RPMI7951 (cell line): ENCODE measurements around the gene METTL16. TPM values are rescaled to one million over a fixed set of nuclear protein-coding genes. Genes with fewer than 3 reads are reported as not detected.

Experiments
- DNase-seq: peaks from one replicate; pipeline ENCODE4 v3.0.0-alpha.2; 2012; ENCODE audit warnings: low read depth
- total RNA-seq: library from RNA; depleted of rRNA; stranded (reverse); fragments of >200 nt; shearing (Covaris generic); gene quantifications from 2 replicates; pipeline ENCODE4 v1.2.3, GENCODE V29; 2014

METTL16 gene
- total RNA-seq, 1 experiment from 2014 or later = 19.1 TPM

- DNase-seq = no peak
These were observed 115.5 kb downstream of the METTL16 start for GRCh38 chr17:2396192-2396567.

DNA sequence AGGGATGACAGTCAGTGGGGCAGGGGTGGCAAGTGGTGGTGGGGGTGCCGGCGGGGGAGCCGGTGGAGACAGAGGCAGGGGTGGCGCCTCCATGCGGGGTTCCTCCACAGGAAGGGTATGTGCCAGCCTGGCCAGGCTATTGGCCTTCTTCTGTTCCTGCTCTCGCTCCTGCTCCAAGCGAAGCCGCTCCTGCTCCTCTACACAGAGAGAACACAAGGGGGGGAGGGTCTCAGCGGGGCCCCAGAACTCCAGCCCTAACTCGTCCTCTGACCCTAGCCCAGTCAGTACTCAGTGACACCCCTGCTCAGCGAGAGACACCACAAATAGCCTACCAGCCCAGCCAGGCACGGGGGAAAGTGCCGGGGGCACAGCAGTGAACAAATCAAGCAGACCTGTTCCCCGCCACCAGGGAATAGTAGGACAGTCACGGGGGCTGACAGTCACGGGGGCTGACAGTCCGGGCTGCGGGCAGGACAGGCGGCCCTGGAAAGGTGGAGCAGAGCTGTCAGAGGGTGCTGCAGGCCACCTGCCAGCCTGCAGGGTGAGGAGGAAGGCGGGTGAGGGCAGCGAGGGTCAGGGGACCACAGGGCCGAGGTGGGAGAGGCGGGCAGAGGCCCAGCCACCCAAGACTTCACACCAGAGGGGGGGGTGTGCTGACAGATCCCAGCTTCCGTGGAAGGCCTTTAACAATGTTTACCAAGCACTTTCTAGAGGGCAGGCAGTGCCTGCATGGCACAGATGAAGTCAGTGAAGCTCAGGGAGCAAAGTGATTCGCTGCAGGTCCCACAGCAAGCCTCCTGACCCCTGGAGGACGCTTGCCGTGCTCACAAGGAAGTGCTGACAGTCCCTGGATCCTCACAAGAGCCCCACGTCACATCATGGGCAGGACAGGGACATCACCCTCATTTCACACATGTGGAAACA is 116.2 kb downstream of the METTL16 start:
- DNase-seq = no peak

GRCh38 chr17:2394775-2395201 is 116.9 kb downstream of the METTL16 start:
- DNase-seq = no peak

GRCh38 chr17:2393954-2394749 is 117.5 kb downstream of the METTL16 start:
- no peak for DNase-seq

DNA sequence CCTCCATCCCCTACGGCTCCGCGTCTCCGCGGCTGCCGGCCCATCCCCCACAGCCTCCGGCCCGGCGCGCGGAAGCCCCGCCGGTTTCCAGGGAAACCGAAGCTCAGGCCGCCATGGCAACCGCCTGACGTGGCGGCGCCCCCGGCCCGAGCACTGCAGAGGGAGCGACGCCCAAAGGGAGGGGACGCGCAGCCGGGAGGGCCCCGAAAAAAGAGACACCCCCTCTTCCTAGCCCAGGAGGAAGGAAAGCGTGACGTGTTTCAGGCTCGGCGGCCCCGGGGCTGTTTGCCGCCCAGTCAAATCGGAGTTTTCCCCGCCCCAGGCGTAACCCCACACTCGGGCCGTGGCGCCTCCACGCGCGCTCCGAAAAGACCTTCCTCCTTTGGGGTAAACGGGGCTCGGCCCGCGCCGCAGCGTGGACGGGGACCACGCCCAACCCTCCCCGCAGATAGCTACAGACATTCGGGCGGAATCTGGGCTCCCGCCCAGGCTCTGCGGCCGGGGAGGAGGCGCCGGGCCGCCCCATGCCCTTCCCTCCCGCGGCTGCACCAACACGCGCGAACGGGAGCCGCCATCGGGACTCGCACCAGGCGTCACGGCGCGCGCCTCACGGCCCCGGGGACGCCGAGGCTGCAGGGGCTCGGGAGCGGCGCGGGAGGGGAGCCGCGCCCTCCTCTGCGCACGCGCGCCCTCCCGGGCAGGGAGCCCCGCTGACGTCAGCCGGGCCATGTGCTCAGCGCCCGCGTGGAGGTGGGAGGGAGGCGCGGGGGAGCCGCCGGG is 118.3 kb downstream of the METTL16 start:
- DNase-seq = peak; percentile 82

DNA sequence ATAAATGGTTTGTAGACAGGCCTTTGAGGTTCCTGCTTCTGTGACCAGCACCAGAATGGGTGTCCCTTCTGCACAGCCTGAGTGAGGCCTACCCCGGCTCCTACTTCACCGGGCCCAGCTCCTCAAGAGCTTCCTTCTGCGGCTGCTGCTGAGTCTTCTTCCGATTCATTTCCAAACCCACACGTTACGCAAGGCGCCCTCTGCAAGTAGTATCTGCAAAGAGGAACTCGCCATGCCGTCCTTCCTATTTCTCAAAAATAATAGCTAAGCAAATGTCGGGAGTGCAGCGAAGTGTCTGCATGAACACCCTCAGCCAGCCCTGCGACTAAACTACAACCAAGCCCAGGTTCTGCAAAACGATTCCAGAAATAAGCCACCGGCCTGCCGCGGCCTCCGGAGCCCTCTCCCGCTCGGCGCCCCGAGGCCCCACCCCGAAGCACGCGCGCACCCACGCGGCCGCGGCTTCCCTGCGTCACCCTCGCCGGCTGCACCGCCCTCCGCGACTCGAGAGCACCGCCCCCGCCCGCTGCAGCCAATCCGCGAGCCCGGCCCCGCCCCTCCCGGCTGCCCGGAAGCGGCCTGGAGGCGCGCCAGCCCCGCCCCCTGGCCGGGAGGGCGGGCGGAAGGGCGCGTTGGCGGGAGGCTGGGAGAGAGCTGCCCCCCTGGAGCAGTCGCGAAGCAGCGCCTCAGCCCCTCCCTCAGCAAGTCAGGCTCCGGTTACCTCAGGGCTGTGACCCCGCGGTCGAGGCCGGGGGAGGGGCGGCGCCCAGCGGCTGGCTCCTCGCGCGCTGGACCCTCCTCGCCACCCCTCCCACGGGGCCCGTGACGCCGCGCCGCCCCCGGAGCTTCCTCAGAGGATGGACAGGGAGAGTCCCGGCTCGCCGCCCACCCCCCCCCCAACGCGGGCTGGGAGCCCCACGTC is 119.2 kb downstream of the METTL16 start:
- peak; percentile 91 for DNase-seq

DNA sequence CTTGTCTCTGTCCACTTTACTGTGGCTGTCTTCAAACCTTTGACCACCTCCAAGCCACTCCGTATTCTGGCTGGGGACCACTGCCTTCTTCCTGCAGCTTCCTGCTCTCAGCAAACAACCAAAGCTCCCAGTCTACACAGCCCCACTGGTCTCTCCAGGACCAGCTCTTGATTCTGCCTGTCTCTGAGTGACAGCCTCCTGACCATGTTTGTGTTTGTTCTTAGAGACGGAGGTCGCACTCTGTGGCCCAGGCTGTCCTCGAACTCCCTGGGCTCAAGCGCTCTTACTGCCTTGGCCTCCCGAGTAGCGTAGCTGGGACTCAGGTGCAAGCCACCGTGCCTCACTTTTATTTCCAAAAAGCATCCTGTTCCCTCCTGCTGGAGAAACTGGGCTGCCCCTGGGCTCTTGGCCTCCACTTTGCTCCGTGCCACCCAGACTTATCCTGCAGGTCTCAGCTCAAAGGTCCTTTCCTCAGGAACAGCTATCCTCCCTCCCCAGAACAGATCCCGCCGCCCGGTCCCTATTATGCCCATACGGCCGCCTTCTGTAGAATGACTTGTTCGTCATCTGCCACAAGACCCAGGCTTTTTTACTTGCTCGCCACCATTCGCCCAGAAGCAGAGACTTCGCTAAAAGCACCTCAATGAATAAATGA is 120.0 kb downstream of the METTL16 start:
- DNase-seq = no peak

- no peak for DNase-seq
These were observed 121.4 kb downstream of the METTL16 start for GRCh38 chr17:2390199-2390836.

- DNase-seq = no peak
These were observed 123.0 kb downstream of the METTL16 start for GRCh38 chr17:2388683-2389055.

GRCh38 chr17:2388020-2388682 is 123.5 kb downstream of the METTL16 start:
- no peak for DNase-seq

- no peak for DNase-seq
These were observed 124.3 kb downstream of the METTL16 start for GRCh38 chr17:2387086-2388019.

DNA sequence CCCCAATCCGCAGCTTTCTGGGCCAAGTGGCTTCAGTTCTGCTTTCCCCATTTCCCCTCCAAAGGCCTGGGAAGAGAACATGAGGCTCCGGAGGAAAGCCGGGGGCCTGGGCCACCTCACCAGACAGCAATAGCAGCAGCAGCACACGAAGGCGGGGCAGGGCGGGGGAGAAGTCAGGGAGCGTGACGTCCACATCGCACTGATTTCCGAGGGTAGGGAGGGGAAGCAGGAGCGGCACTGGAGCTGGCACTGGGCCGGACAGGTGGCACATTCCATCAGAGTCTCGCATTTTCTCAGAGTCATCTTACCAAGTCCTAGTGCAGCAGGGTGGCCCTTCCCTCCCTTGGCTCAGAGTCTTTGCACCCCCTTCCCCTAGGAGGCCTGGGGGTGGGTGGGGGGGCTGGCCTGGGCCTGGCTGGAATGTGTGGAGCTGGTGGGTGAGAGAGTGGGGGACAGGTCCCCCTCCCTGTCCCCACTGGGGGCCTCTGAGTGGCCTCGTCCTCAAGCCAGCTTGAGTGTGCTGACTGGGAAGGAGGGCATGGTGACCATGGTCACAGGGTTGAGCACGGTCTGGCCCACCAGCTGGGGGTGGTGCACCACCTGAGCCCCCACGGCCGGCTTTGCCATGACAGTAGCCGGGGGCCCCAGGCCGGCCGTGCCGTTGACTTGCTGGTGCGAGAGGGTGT is 125.1 kb downstream of the METTL16 start:
- DNase-seq = no peak

GRCh38 chr17:2385240-2386210 is 126.2 kb downstream of the METTL16 start:
- DNase-seq = no peak

GRCh38 chr17:2384439-2385127 is 127.1 kb downstream of the METTL16 start:
- no peak for DNase-seq

DNA sequence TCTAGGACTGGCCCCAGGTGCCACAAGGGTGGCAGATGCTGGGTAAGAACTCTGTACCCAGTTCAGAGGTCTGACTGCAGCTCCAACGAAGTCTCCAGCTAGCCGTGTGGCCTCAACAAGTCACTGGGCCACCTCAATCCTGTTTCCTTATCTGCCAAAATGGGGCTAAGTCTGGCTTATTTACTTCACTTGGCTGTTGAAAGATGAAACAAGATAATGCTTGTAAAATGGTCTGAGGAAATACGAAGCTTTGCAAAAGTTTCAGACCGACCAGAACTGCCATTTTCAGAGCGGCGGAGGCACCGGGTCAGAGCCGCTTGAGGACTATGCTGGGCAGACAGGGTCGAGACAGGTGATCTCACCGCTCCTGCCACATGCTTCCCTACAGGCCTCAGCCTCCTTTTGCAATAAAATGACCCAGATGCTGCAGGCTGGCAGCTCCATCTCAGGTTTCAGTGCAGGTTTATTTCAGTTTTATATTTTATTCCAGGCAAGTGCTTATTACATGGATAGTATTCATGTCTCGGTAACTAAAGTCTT is 128.0 kb downstream of the METTL16 start:
- no peak for DNase-seq
